GM20000 (cell line): ENCODE data around the gene CYB5A.

Experiments used
- DNase-seq: peaks from one replicate; pipeline ENCODE4 v3.0.0; 2012; ENCODE audit warnings: low spot score
- CTCF ChIP-seq: IDR thresholded peaks from 2 replicates; pipeline ENCODE4 v1.5.1; 2012; ENCODE audit warnings: mild to moderate bottlenecking, control low read depth; ENCODE audit errors: extremely low read depth, missing control alignments

Gene CYB5A

GRCh38 chr18:74213429-74213828, 78.3 kb downstream of the CYB5A start:
- no peak for TF ChIP-seq CTCF
- no peak for DNase-seq

GRCh38 chr18:74204526-74205152, 87.1 kb downstream of the CYB5A start:
- TF ChIP-seq CTCF, result no peak

GRCh38 chr18:74203811-74204210, 88.0 kb downstream of the CYB5A start:
- no peak for DNase-seq
- TF ChIP-seq CTCF, result no peak

More at GRCh38 chr18:74204526-74205152, 87.1 kb downstream of the CYB5A start:
- DNase-seq, result no peak
